IMR-90 (cell line): Measurements from ENCODE around the gene GABBR2. TPM values are rescaled to one million over a fixed set of nuclear protein-coding genes. Genes with fewer than 3 reads are reported as not detected.
A peak's percentile ranks its signal among the peaks of the same experiment; 100 is the strongest.

Experiments used
- ATAC-seq: fragments of 200-7000 bp; cut with Tn5 transposase; 2 replicates; pipeline ENCODE4 v1.9.1; 2020; ENCODE audit warnings: low read depth, mild to moderate bottlenecking, moderate library complexity
- BruUV-seq: library from RNA; stranded (reverse); fragments of 400-500 nt; replicated peaks from 2 replicates; lab custom pipeline; 2021; lab: Mats Ljungman, UMichigan
- CTCF ChIA-PET: fragments of 300-600 bp; formaldehyde crosslinking; extraction: SDS; loops from one replicate; lab custom pipeline; 2021; ENCODE audit warnings: antibody characterized with exemption; lab: Yijun Ruan, JAX
- POLR2A ChIA-PET: fragments of 300-600 bp; sonication (Branson Sonifier 250); formaldehyde crosslinking; loops from one replicate; lab custom pipeline; 2022; ENCODE audit warnings: antibody characterized with exemption; ENCODE audit not compliant: unreplicated experiment; lab: Charles Lee
- DNase-seq: peaks from one replicate; pipeline ENCODE4 v3.0.0; 2013
- H2AFZ ChIP-seq: replicated peaks from 2 replicates; pipeline ENCODE3; 2013; ENCODE audit warnings: low read length, mild to moderate bottlenecking; ENCODE audit not compliant: poor library complexity
- H2AK5ac ChIP-seq: 2 replicates; pipeline ENCODE4 v1.6.1; 2013; ENCODE audit warnings: low read depth, low read length, inconsistent platforms
- H2AK9ac ChIP-seq: replicated peaks from 2 replicates; pipeline ENCODE3; 2013; ENCODE audit warnings: mild to moderate bottlenecking, low read depth, low read length, moderate library complexity; ENCODE audit not compliant: poor library complexity
- H2BK120ac ChIP-seq: 2 replicates; pipeline ENCODE4 v1.6.1; 2013; ENCODE audit warnings: low read depth, low read length, inconsistent platforms
- H2BK15ac ChIP-seq: 3 replicates; pipeline ENCODE4 v1.6.1; 2013; ENCODE audit warnings: low read depth, low read length, inconsistent platforms
- H2BK20ac ChIP-seq: 2 replicates; pipeline ENCODE4 v1.6.1; 2013; ENCODE audit warnings: low read depth, mild to moderate bottlenecking, inconsistent platforms, low read length, moderate library complexity
- H2BK5ac ChIP-seq: 2 replicates; pipeline ENCODE4 v1.6.1; 2013; ENCODE audit warnings: mild to moderate bottlenecking, low read depth, low read length, inconsistent platforms; ENCODE audit not compliant: poor library complexity, severe bottlenecking
- H3K14ac ChIP-seq: replicated peaks from 2 replicates; pipeline ENCODE4 v1.6.1; 2013; ENCODE audit warnings: low read depth, low read length, inconsistent platforms
- H3K18ac ChIP-seq: 2 replicates; pipeline ENCODE4 v1.6.1; 2013; ENCODE audit warnings: low read depth, low read length, control low read depth
- H3K23ac ChIP-seq: 2 replicates; pipeline ENCODE4 v1.6.1; 2013; ENCODE audit warnings: low read depth, low read length, inconsistent platforms
- H3K27ac ChIP-seq: 2 replicates; pipeline ENCODE4 v1.5.1; 2013; ENCODE audit warnings: mild to moderate bottlenecking, control low read depth, low read length; ENCODE audit not compliant: insufficient read depth
- H3K27me3 ChIP-seq: 2 replicates; pipeline ENCODE4 v1.6.1; 2013; ENCODE audit warnings: low read length; ENCODE audit not compliant: control insufficient read depth, insufficient read depth
- H3K36me3 ChIP-seq: 2 replicates; pipeline ENCODE4 v1.6.1; 2013; ENCODE audit warnings: low read length, mixed read lengths; ENCODE audit not compliant: control insufficient read depth, insufficient read depth
- H3K4ac ChIP-seq: 2 replicates; pipeline ENCODE4 v1.6.1; 2013; ENCODE audit warnings: low read depth, low read length, inconsistent platforms
- H3K4me1 ChIP-seq: 2 replicates; pipeline ENCODE4 v1.6.1; 2013; ENCODE audit warnings: low read length, mixed read lengths; ENCODE audit not compliant: control insufficient read depth, insufficient read depth
- H3K4me2 ChIP-seq: 2 replicates; pipeline ENCODE4 v1.6.1; 2013; ENCODE audit warnings: low read depth, mild to moderate bottlenecking, control low read depth, low read length, moderate library complexity
- H3K4me3 ChIP-seq: 2 replicates; pipeline ENCODE4 v1.5.1; 2013; ENCODE audit warnings: low read depth, mild to moderate bottlenecking, control low read depth, low read length, moderate library complexity; ENCODE audit not compliant: insufficient read depth
- H3K56ac ChIP-seq: 2 replicates; pipeline ENCODE4 v1.6.1; 2013; ENCODE audit warnings: low read length, inconsistent platforms; ENCODE audit not compliant: insufficient read depth; ENCODE audit errors: extremely low read depth
- H3K79me1 ChIP-seq, 2 experiments: 2 replicates each; pipeline ENCODE4 v1.6.1; 2013; ENCODE audit warnings: low read length in 2 of 2, inconsistent platforms in 1 of 2, low read depth in 1 of 2
- H3K9ac ChIP-seq: 2 replicates; pipeline ENCODE4 v1.6.1; 2013; ENCODE audit warnings: low read depth, low read length, control low read depth
- H3K9me1 ChIP-seq: 2 replicates; pipeline ENCODE4 v1.6.1; 2013; ENCODE audit warnings: low read length, inconsistent platforms; ENCODE audit not compliant: insufficient read depth
- H3K9me3 ChIP-seq: 2 replicates; pipeline ENCODE4 v1.6.1; 2013; ENCODE audit warnings: low read length; ENCODE audit not compliant: control insufficient read depth, insufficient read depth
- H4K20me1 ChIP-seq: 2 replicates; pipeline ENCODE4 v1.6.1; 2013; ENCODE audit warnings: low read length, inconsistent platforms; ENCODE audit not compliant: insufficient read depth
- H4K5ac ChIP-seq: 2 replicates; pipeline ENCODE4 v1.6.1; 2013; ENCODE audit warnings: mild to moderate bottlenecking, low read depth, low read length, control low read depth
- H4K8ac ChIP-seq, 2 experiments: 2 replicates each; pipeline ENCODE4 v1.6.1; 2013; ENCODE audit warnings: low read depth in 2 of 2, low read length in 2 of 2, control low read depth in 1 of 2, inconsistent platforms in 1 of 2
- H4K91ac ChIP-seq: 2 replicates; pipeline ENCODE4 v1.6.1; 2013; ENCODE audit warnings: low read depth, low read length, inconsistent platforms; ENCODE audit not compliant: insufficient read depth
- CEBPB ChIP-seq: IDR thresholded peaks from 2 replicates; pipeline ENCODE4 v1.6.1; 2012; ENCODE audit warnings: low read depth, low read length, improper control_type of control experiment
- ELK1 ChIP-seq: fragments of 150-350 bp; IDR thresholded peaks from 2 replicates; pipeline ENCODE4 v1.6.1; 2016; ENCODE audit warnings: low read depth, mild to moderate bottlenecking, low read length, moderate library complexity, borderline replicate concordance
- FOS ChIP-seq: fragments of 150-350 bp; IDR thresholded peaks from 2 replicates; pipeline ENCODE4 v1.6.1; 2016; ENCODE audit warnings: low read depth, low read length
- MAFK ChIP-seq: IDR thresholded peaks from 2 replicates; pipeline ENCODE4 v1.6.1; 2012; ENCODE audit warnings: low read depth, low read length, improper control_type of control experiment
- MAZ ChIP-seq: IDR thresholded peaks from 2 replicates; pipeline ENCODE4 v1.6.1; 2012; ENCODE audit warnings: low read depth, mild to moderate bottlenecking, low read length, improper control_type of control experiment, moderate library complexity, borderline replicate concordance
- MXI1 ChIP-seq: IDR thresholded peaks from 2 replicates; pipeline ENCODE4 v1.6.1; 2012; ENCODE audit warnings: low read depth, mild to moderate bottlenecking, low read length, moderate library complexity, borderline replicate concordance
- NFE2L2 ChIP-seq: fragments of 150-350 bp; IDR thresholded peaks from 2 replicates; pipeline ENCODE4 v1.6.1; 2016; ENCODE audit warnings: low read depth, mild to moderate bottlenecking, low read length
- RAD21 ChIP-seq: IDR thresholded peaks from 2 replicates; pipeline ENCODE4 v1.6.1; 2012; ENCODE audit warnings: low read length, improper control_type of control experiment
- RCOR1 ChIP-seq: IDR thresholded peaks from 2 replicates; pipeline ENCODE4 v1.6.1; 2012; ENCODE audit warnings: mild to moderate bottlenecking, low read length, improper control_type of control experiment; ENCODE audit not compliant: insufficient replicate concordance
- RFX5 ChIP-seq: IDR thresholded peaks from 2 replicates; pipeline ENCODE4 v1.8.0; 2012; ENCODE audit warnings: low read depth, mild to moderate bottlenecking, low read length, moderate library complexity
- SMC3 ChIP-seq: fragments of 150-350 bp; IDR thresholded peaks from 2 replicates; pipeline ENCODE4 v1.6.1; 2016; ENCODE audit warnings: low read depth, mild to moderate bottlenecking, antibody characterized with exemption, low read length, moderate library complexity
- WGBS, 2 experiments: methylation state at CpG; one replicate each; pipeline versions ENCODE4 v1.1.5 to v1.1.7; 2013; ENCODE audit warnings: missing lambda C conversion rate in 2 of 2; ENCODE audit not compliant: insufficient read length in 1 of 2; ENCODE audit errors: extremely low coverage in 2 of 2; 5-methylcytosine and 5-hydroxymethylcytosine counted together
- dilution Hi-C: fragments of 300-500 bp; cut with HindIII; formaldehyde crosslinking; loops from one replicate; pipeline ENCODE4 v1.14.3; 2018; ENCODE audit warnings: low sequenced_read_pairs; ENCODE audit not compliant: unreplicated experiment
- in situ Hi-C: fragments of 300-500 bp; cut with MboI; formaldehyde crosslinking; loops from 3 replicates; pipeline ENCODE4 v1.14.3; 2019; ENCODE audit warnings: low sequenced_read_pairs, inconsistent platforms, mixed read lengths
- intact Hi-C: fragments of 100-400 bp; cut with micrococcal nuclease; formaldehyde crosslinking; loops from 2 replicates; pipeline ENCODE4 v1.10.0; 2022
- polyA plus RNA-seq, 3 experiments: library from polyadenylated mRNA; depleted of rRNA; stranded (reverse); fragments of >200 nt; gene quantifications; 2 replicates each; pipeline ENCODE4 v1.2.3, GENCODE V29; 2012; ENCODE audit warnings: low replicate concordance in 1 of 3
- total RNA-seq: library from RNA; depleted of rRNA; stranded (reverse); fragments of >200 nt; gene quantifications from 2 replicates; pipeline ENCODE4 v1.2.3, GENCODE V29; 2012
- TF ChIP-seq, protein P1 (sequence below): conservative IDR thresholded peaks from 2 replicates; pipeline ENCODE4 v1.5.1; 2012; ENCODE audit warnings: mild to moderate bottlenecking, low read depth, low read length, improper control_type of control experiment

GABBR2 gene
- total and polyA plus RNA-seq, 2 of the 4 experiments (the other 2 are of a cell fraction), result 14.2 to 20.3 TPM

DNA sequence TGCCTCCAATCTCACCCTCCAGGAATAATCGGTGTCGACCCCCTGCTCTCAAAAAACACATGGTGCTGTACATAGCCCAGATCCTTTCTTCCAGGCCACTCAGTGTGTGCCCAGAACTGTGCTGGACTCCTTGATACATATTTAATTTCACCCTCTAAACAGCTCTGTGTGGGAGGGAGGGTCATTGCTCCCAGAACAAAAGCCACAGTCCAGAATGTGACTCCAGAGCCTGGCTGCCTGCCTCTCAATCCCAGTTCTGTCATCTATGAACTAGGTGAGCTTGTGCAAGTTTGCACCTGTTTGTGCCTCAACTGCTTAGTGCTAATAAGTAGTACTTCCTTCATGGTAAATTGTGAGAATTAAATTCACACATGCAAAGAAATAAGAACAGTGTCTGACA is 93.1 kb downstream of the GABBR2 start:
- no peak overlapping the region for H2BK120ac ChIP-seq
- H3K9ac ChIP-seq, result no peak overlapping the region
- dilution Hi-C loops, result no loop called here
- no peaks in the 10 kb centered on the region for H4K20me1 ChIP-seq
- no peak overlapping the region for H2BK20ac ChIP-seq
- no TSS peak for BruUV-seq
- no peak overlapping the region for H3K4ac ChIP-seq
- ATAC-seq (no peak), DNase-seq (no peak)
- H2AFZ ChIP-seq, result no peak overlapping the region
- no peak overlapping the region for H2AK5ac ChIP-seq
- H3K4me2 ChIP-seq, result no peak overlapping the region
- H3K79me1 ChIP-seq, result peaks cover 9 to 31% of the 10 kb centered on the region in 2 experiments; a peak in 3 of 4 replicates
- TF ChIP-seq SMC3, result no peak
- TF ChIP-seq MAZ, result no peak
- TF ChIP-seq NFE2L2, result no peak
- TF ChIP-seq CEBPB, result no peak
- TF ChIP-seq RCOR1, result no peak
- no peak for TF ChIP-seq MAFK
- TF ChIP-seq MXI1, result no peak
- no peak for TF ChIP-seq ELK1
- no peak for TF ChIP-seq RAD21
- TF ChIP-seq FOS, result no peak
- no peak for TF ChIP-seq RFX5
- TF ChIP-seq, protein P1, sequence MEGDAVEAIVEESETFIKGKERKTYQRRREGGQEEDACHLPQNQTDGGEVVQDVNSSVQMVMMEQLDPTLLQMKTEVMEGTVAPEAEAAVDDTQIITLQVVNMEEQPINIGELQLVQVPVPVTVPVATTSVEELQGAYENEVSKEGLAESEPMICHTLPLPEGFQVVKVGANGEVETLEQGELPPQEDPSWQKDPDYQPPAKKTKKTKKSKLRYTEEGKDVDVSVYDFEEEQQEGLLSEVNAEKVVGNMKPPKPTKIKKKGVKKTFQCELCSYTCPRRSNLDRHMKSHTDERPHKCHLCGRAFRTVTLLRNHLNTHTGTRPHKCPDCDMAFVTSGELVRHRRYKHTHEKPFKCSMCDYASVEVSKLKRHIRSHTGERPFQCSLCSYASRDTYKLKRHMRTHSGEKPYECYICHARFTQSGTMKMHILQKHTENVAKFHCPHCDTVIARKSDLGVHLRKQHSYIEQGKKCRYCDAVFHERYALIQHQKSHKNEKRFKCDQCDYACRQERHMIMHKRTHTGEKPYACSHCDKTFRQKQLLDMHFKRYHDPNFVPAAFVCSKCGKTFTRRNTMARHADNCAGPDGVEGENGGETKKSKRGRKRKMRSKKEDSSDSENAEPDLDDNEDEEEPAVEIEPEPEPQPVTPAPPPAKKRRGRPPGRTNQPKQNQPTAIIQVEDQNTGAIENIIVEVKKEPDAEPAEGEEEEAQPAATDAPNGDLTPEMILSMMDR, result no peak
- H4K8ac ChIP-seq, result no peak overlapping the region
- H2BK5ac ChIP-seq, result no peak overlapping the region
- H3K9me1 ChIP-seq, result peaks cover 16% of the 10 kb centered on the region
- H3K4me3 ChIP-seq, result no peak overlapping the region
- H3K14ac ChIP-seq, result 0 out of 2 replicates have a peak overlapping the region, but pooled peaks have one; percentile 17
- H3K9me3 ChIP-seq, result no peaks in the 10 kb centered on the region; the same call in 1 of the 2 replicates
- H2AK9ac ChIP-seq, result no peak overlapping the region
- H3K27ac ChIP-seq, result no peak overlapping the region
- peaks cover 18% of the 10 kb centered on the region for H3K4me1 ChIP-seq
- H3K18ac ChIP-seq, result no peak overlapping the region
- no CpG with 5 or more reads among the region's 2 CpGs for WGBS, 2 experiments
- no peaks in the 10 kb centered on the region for H3K36me3 ChIP-seq
- in situ Hi-C loops, result no loop called here
- no peak overlapping the region for H2BK15ac ChIP-seq
- H3K23ac ChIP-seq, result no peak overlapping the region
- no peak overlapping the region for H4K91ac ChIP-seq
- no peak overlapping the region for H4K5ac ChIP-seq
- POLR2A ChIA-PET, result no interaction called here
- no peaks in the 10 kb centered on the region for H3K27me3 ChIP-seq
- CTCF ChIA-PET, result interaction anchor here (1.4 kb wide), 1 partner anchor 12 kb away, joined by 6 read pairs; no protein-coding TSS in a partner anchor
- H3K56ac ChIP-seq, result no peak overlapping the region
- intact Hi-C loops, result no loop called here
